Endothelial cell (in vitro differentiated cells): ENCODE data around the gene ZNF532. TPM values are rescaled to one million over a fixed set of nuclear protein-coding genes. Genes with fewer than 3 reads are reported as not detected.

Experiments used
- DNase-seq: peaks from one replicate; pipeline ENCODE4 v3.0.0; 2021; ENCODE audit warnings: low spot score
- H3K27ac Mint-ChIP-seq: one replicate; pipeline ENCODE4 v1.8.0; 2021; ENCODE audit warnings: mixed read lengths, inconsistent platforms; ENCODE audit not compliant: unreplicated experiment
- H3K27me3 Mint-ChIP-seq: one replicate; pipeline ENCODE4 v1.8.0; 2021; ENCODE audit warnings: mild to moderate bottlenecking, moderate library complexity, mixed read lengths, inconsistent platforms; ENCODE audit not compliant: unreplicated experiment
- H3K36me3 Mint-ChIP-seq: one replicate; pipeline ENCODE4 v1.8.0; 2021; ENCODE audit warnings: mild to moderate bottlenecking, low read depth, mixed read lengths, inconsistent platforms; ENCODE audit not compliant: unreplicated experiment
- H3K4me1 Mint-ChIP-seq: one replicate; pipeline ENCODE4 v1.8.0; 2021; ENCODE audit warnings: mild to moderate bottlenecking, mixed read lengths, inconsistent platforms; ENCODE audit not compliant: unreplicated experiment
- H3K4me3 Mint-ChIP-seq: one replicate; pipeline ENCODE4 v1.8.0; 2021; ENCODE audit warnings: mild to moderate bottlenecking, mixed read lengths, inconsistent platforms; ENCODE audit not compliant: unreplicated experiment
- H3K9me3 Mint-ChIP-seq: one replicate; pipeline ENCODE4 v1.8.0; 2021; ENCODE audit warnings: mixed read lengths, inconsistent platforms; ENCODE audit not compliant: unreplicated experiment
- total RNA-seq: library from RNA; stranded (reverse); fragmentation: NEBNext Ultra II Directional; extraction: Animal tissue kit (Norgen Biotek cat#: 25700); gene quantifications from one replicate; pipeline ENCODE4 v1.2.1, GENCODE V29; 2021; ENCODE audit not compliant: unreplicated experiment
- TF ChIP-seq, protein P1 (sequence below): fragments of 200-600 bp; sonication (generic); IDR thresholded peaks from one replicate; pipeline ENCODE4 v1.5.0; 2021; ENCODE audit warnings: antibody characterized with exemption; ENCODE audit not compliant: unreplicated experiment

ZNF532 gene
- total RNA-seq, 1 donor from 2014 or later = 178 TPM

DNA sequence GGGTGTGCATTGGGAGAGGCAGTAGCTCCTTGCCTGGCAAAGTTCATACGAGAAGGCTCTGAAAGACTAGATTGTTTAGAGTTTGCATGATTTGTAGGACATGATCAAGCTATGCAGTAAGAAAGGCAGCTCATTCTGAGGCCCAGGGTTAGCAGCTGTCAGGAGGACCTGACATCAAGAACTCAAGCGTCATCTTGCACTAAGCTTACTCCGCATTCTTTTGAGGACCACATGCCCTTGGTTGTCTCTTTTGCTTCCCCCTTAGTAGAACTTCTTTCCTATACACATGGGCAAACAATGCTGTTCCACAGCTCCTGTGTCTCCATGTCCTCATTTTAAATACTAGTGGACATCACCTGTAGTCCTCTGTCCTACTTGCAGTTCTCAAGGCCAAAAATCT, 14.0 kb downstream of the ZNF532 start:
- no peaks in the 10 kb centered on the region for H3K9me3 Mint-ChIP-seq
- TF ChIP-seq, protein P1, sequence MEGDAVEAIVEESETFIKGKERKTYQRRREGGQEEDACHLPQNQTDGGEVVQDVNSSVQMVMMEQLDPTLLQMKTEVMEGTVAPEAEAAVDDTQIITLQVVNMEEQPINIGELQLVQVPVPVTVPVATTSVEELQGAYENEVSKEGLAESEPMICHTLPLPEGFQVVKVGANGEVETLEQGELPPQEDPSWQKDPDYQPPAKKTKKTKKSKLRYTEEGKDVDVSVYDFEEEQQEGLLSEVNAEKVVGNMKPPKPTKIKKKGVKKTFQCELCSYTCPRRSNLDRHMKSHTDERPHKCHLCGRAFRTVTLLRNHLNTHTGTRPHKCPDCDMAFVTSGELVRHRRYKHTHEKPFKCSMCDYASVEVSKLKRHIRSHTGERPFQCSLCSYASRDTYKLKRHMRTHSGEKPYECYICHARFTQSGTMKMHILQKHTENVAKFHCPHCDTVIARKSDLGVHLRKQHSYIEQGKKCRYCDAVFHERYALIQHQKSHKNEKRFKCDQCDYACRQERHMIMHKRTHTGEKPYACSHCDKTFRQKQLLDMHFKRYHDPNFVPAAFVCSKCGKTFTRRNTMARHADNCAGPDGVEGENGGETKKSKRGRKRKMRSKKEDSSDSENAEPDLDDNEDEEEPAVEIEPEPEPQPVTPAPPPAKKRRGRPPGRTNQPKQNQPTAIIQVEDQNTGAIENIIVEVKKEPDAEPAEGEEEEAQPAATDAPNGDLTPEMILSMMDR = no peak
- H3K27ac Mint-ChIP-seq = no peak overlapping the region
- H3K4me1 Mint-ChIP-seq = no peaks in the 10 kb centered on the region
- no peak for DNase-seq
- peaks cover 5% of the 10 kb centered on the region for H3K27me3 Mint-ChIP-seq
- no peak overlapping the region for H3K4me3 Mint-ChIP-seq
- H3K36me3 Mint-ChIP-seq = peaks cover 46% of the 10 kb centered on the region

DNA sequence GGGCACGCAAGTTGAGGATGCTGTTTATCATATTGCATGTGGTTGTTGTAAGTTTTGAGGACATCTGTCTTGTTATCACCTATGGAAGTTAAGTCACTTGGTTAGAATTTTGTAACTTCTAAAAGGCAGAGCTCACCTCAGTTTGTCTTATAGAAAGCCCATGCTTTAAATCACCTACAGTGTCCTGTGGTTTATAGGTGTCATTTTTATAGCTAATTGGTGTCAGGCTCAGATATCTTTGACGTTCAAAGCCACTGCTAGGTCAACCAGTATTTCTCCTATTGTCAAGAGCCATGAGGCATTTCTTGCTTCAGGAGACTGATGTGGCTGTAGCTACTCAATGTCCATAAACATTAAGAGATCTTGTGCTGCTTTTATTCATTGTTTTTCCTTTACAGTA, 16.8 kb downstream of the ZNF532 start:
- Mint-ChIP-seq H3K4me3 (no peak overlapping the region), H3K9me3 (no peaks in the 10 kb centered on the region), H3K27ac (no peak overlapping the region), H3K36me3 (peaks cover 35% of the 10 kb centered on the region), H3K4me1 (peaks cover 1% of the 10 kb centered on the region), H3K27me3 (peaks cover 5% of the 10 kb centered on the region)
- TF ChIP-seq, protein P1 = no peak
- DNase-seq = no peak

DNA sequence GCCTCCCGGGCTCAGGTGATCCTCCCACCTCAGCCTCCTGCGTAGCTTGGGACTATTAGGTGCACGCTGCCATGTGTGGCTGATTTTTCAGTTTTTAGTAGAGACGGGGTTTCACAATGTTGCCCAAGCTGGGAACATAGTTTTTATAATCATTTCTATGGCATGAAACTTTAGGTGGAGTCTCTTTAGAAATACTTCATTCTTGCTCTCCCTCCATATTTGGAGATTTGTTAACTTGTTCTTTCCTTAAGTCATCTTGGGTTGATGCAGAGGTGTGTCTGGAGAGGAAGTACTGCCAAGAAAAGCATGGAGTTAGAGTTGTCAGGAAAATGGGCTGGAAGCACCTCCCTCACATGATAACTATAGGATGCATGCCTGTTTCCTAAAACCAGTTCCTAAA, 17.4 kb downstream of the ZNF532 start:
- TF ChIP-seq, protein P1 = no peak
- DNase-seq = no peak
- Mint-ChIP-seq H3K27me3 (peaks cover 3% of the 10 kb centered on the region), H3K36me3 (peaks cover 30% of the 10 kb centered on the region), H3K27ac (no peak overlapping the region), H3K4me1 (peaks cover 7% of the 10 kb centered on the region), H3K9me3 (no peaks in the 10 kb centered on the region), H3K4me3 (no peak overlapping the region)

DNA sequence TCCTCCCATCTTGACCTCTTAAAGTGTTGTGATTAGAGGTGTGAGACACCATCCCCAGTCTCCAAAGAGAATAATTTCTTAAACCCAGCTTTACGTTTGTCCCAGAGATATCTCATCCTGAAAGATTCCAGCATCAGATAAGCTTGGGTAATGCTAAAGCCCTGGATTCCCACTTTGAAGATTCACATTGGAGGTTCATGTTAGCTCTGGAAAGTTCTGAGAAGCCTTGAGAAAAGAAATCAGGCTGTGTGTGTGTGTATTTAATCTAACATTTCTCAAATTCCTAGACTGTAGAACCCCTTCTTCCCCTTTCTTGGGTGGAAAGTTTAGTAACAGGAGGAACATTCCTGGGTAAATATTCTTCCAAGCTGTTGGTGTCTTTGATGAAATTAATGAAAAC, 18.0 kb downstream of the ZNF532 start:
- Mint-ChIP-seq H3K9me3 (no peaks in the 10 kb centered on the region), H3K4me3 (no peak overlapping the region), H3K4me1 (peaks cover 13% of the 10 kb centered on the region), H3K27me3 (peaks cover 2% of the 10 kb centered on the region), H3K36me3 (peaks cover 24% of the 10 kb centered on the region), H3K27ac (no peak overlapping the region)
- TF ChIP-seq, protein P1 = no peak
- no peak for DNase-seq

DNA sequence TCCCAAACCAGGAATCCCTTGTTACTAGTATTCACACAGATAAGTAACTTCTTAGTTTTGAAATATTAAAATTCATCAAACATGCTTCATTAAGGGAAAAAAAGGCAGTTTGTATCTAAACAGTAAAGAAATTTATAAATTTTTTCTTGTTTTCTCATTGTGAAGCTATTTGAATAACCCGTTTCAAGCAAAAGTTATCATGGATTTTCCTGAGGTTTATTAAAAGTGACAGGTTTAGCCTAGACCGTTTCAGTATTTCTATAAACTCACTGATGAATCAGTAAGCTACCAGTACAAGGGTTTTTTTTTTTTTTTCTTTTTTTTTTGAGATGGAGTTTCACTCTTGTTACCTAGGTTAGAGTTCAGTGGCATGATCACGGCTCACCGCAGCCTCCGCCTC, 20.0 kb downstream of the ZNF532 start:
- Mint-ChIP-seq H3K9me3 (no peaks in the 10 kb centered on the region), H3K36me3 (peaks cover 17% of the 10 kb centered on the region), H3K27ac (no peak overlapping the region), H3K4me1 (peaks cover 19% of the 10 kb centered on the region), H3K27me3 (peaks cover 2% of the 10 kb centered on the region), H3K4me3 (no peak overlapping the region)
- TF ChIP-seq, protein P1 = no peak
- no peak for DNase-seq
